KBM-7 (cell line): ENCODE results near the gene RGS21.

ENCODE experiments used
- DNase-seq: peaks from one replicate; pipeline ENCODE4 v3.0.0-alpha.2; 2015
- in situ Hi-C: fragments of 300-500 bp; cut with MboI; formaldehyde crosslinking; loops from 2 replicates; pipeline ENCODE4 v1.14.3; 2020; ENCODE audit warnings: low sequenced_read_pairs, low pct_unique_long_range_greater_than_20kb, mixed read lengths

The RGS21 gene

GRCh38 chr1:192375306-192375705 lies 58.5 kb downstream of the RGS21 start:
- in situ Hi-C loops, result no loop called here
- DNase-seq, result no peak

DNA sequence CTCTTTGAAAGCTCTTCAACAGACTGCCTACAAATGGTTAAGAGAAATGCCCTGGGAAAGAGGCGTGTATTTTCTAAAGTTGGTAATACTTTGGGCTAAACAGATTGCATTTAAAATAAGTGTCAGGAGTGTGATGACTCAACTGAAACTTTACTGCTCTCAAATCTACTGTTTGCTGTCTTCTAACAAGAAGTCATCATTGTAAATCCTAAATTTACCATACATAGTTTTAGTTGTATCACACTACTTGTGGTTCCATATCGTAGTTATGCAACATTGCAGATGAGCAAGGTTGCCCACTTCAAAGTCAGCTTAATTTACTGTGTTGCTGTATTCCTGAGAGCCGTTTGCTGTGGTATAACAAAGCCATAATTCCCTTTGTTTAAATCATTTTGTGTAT lies 59.6 kb downstream of the RGS21 start:
- DNase-seq, result no peak
- in situ Hi-C loops, result no loop called here

GRCh38 chr1:192378276-192378675 lies 61.5 kb downstream of the RGS21 start:
- DNase-seq, result no peak
- in situ Hi-C loops, result no loop called here

DNA sequence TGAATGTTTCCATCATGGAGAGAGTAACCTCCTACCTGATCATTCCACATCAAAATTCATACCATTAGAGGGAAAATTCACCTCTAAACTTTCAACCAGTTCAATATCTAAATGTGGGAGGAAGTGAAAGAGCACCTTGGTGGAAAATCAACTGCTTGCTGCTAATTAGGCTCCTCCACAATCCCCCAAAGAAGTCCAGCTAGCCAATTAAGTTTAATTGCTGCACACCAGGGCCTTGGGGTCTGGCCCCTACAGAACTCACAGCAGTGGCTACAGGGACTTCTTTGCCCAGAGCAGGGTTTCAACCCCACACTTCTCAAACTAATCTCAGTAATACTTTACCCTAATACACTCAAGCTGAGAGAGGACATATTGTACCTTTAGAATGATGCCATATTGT lies 62.1 kb downstream of the RGS21 start:
- in situ Hi-C loops, result no loop called here
- no peak for DNase-seq

DNA sequence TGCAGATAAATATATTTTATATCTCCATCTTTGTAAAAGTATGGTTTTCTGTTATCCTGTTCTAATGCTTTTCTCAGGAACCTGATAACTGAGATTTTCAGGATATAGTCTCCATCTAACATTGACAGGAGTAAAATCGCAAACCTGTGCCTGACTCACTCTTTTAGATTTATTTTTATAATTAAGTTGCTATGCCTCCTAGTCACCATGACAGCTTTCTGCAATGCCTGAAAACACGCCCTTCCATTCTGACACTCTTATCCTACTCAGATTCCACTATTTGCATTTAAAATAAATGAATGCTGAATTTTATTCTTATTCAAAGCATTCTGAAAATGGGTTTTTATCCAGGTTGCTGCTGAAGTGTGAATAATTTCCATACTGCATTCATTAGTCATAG lies 62.8 kb downstream of the RGS21 start:
- in situ Hi-C loops, result no loop called here
- DNase-seq, result no peak

DNA sequence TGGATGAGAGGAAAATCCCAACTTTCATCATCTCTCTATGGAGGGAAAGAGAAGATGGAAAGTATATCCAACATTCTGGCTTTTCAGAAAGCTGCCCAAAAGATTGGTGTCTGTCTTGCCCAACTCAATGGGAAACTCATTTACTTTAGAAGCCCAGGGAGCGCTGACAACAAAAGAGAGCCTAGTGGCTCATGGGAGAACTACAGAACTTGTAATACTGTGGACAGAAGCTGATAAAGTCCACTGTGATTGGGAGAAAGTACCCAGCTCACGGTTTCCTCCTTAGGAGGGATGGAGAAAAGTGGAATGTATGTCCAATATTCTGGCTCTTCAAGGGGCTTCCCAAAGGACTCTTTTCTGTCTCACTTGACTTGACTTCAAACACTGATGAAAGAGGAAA lies 66.0 kb downstream of the RGS21 start:
- in situ Hi-C loops, result no loop called here
- DNase-seq, result no peak

DNA sequence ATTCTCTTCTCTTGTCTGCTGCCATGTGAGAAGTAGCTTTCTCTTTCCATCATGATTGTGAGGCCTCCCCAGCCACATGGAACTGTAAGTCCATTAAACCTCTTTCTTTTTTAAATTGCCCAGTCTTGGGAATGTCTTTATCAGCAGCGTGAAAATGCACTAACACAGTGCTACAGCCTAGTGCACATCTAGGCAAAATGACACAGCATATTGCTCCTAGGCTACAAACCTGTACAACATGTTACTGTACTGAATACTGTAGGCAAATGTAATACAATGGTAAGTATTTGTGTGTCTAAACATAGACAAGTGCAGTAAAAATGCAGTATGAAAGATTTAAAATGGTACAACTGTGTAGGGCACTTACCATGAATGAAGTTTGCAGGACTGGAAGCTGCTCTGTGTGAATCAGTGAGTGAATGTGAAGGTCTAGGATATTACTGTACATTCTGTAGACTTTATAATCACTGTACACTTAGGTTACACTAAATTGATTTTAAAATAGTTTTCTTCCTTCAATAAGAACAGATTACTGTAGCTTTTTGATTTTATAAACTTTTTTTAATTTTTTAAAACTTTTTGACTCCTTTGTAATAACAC lies 69.4 kb downstream of the RGS21 start:
- no peak for DNase-seq

GRCh38 chr1:192395211-192395610 lies 78.4 kb downstream of the RGS21 start:
- DNase-seq, result no peak
- in situ Hi-C loops, result no loop called here

More for the DNA sequence above, 69.4 kb downstream of the RGS21 start:
- in situ Hi-C loops, result no loop called here

- no peak for DNase-seq
- in situ Hi-C loops, result no loop called here
Observed at GRCh38 chr1:192395895-192396294, 79.1 kb downstream of the RGS21 start.

GRCh38 chr1:192399161-192399560 lies 82.4 kb downstream of the RGS21 start:
- in situ Hi-C loops, result no loop called here
- DNase-seq, result no peak

DNA sequence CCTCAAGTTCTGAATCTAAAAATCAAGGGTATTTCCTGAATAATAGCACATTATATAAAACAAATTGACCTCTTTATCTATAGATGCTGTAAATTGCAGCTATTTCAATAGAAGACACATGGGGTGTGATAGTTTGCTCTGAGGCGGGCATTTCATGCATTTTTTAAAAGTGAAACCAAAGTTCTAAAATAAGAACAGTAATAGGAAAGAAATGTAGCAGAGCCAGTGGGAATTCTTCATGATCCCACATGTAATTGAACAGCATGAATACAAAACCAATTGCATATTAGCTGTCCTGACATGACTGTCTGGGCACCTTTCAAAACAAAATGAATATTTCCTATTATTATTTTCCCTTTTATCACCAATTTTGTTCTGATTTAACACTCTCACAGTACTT lies 85.0 kb downstream of the RGS21 start:
- in situ Hi-C loops, result no loop called here
- no peak for DNase-seq

- no peak for DNase-seq
- in situ Hi-C loops, result no loop called here
Observed at GRCh38 chr1:192402571-192402970, 85.8 kb downstream of the RGS21 start.

- in situ Hi-C loops, result no loop called here
- no peak for DNase-seq
Observed at GRCh38 chr1:192407206-192407605, 90.4 kb downstream of the RGS21 start.
